Activated naive CD8-positive, alpha-beta T cell (primary cell): ENCODE measurements around the gene NCKAP1.
"Not testable (repeated sequence)": the region's sequence is repeated elsewhere in the genome, so short reads cannot be mapped to it uniquely, and the experiment has no call there.

Experiments used
- H3K27ac Mint-ChIP-seq: one replicate; pipeline ENCODE4 v1.8.0; 2021; ENCODE audit warnings: mixed read lengths
- H3K27me3 Mint-ChIP-seq: one replicate; pipeline ENCODE4 v1.8.0; 2021; ENCODE audit warnings: mixed read lengths
- H3K36me3 Mint-ChIP-seq: one replicate; pipeline ENCODE4 v1.8.0; 2021; ENCODE audit warnings: mixed read lengths
- H3K4me1 Mint-ChIP-seq: one replicate; pipeline ENCODE4 v1.8.0; 2021; ENCODE audit warnings: low read depth, mixed read lengths
- H3K4me3 Mint-ChIP-seq: one replicate; pipeline ENCODE4 v1.8.0; 2021; ENCODE audit warnings: mild to moderate bottlenecking, mixed read lengths
- H3K9me3 Mint-ChIP-seq: one replicate; pipeline ENCODE4 v1.8.0; 2021; ENCODE audit warnings: low read depth, mixed read lengths

Gene NCKAP1

DNA sequence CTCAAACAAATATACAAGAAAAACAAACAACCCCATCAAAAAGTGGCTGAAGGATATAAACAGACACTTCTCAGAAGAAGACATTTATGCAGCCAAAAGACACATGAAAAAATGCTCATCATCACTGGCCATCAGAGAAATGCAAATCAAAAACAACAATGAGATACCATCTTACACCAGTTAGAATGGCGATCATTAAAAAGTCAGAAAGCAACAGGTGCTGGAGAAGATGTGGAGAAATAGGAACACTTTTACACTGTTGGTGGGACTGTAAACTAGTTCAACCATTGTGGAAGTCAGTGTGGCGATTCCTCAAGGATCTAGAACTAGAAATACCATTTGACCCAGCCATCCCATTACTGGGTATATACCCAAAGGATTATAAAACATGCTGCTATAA is 77.4 kb downstream of the NCKAP1 start:
- not testable (repeated sequence) for H3K27ac Mint-ChIP-seq, H3K9me3 Mint-ChIP-seq

GRCh38 chr2:182954789-182955188 is 83.5 kb downstream of the NCKAP1 start:
- H3K27ac Mint-ChIP-seq: no peak overlapping the region

More for the DNA sequence above, 77.4 kb downstream of the NCKAP1 start:
- H3K36me3 Mint-ChIP-seq, H3K4me1 Mint-ChIP-seq, H3K4me3 Mint-ChIP-seq, H3K27me3 Mint-ChIP-seq: not testable (repeated sequence)

GRCh38 chr2:182952741-182953450 is 85.4 kb downstream of the NCKAP1 start:
- Mint-ChIP-seq H3K4me3 (no peak overlapping the region), H3K27ac (no peak overlapping the region), H3K36me3 (no peaks in the 10 kb centered on the region), H3K4me1 (no peaks in the 10 kb centered on the region), H3K27me3 (no peaks in the 10 kb centered on the region), H3K9me3 (no peaks in the 10 kb centered on the region)

More at GRCh38 chr2:182954789-182955188, 83.5 kb downstream of the NCKAP1 start:
- no peaks in the 10 kb centered on the region for H3K9me3 Mint-ChIP-seq
- H3K4me1 Mint-ChIP-seq: no peaks in the 10 kb centered on the region
- no peaks in the 10 kb centered on the region for H3K27me3 Mint-ChIP-seq
- no peak overlapping the region for H3K4me3 Mint-ChIP-seq
- no peaks in the 10 kb centered on the region for H3K36me3 Mint-ChIP-seq

DNA sequence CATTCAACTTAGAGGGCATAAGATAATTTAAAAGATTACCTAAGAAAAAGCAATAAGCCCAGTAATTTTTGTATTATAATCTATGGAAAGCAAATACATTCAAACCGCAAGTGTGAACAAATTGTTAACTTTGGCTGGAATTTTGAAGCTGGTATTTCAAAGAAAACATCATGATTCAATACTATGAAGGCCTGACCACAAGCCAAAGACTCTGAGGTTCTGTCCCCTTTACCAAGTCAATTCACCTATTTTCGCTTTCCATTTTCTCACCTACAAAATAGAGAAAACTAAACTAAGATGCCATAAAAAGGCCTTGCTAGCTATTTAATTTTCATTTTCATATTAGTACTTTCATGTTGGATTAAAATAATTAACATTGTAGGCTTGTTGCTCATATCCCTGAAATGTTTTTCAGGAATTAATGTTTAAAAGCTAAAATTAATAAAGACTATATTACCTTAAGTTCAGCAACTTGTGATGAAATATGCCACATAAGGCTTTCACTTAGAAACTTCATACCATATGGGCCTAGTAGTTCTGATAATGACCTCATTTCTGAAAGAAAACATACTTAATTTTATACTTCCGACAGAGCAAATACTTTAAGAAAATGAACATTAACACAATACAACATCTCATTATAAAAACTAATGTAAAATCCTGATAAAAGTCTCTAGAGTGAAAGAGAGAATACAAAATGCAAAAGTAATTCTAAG is 86.2 kb downstream of the NCKAP1 start:
- Mint-ChIP-seq H3K27me3 (no peaks in the 10 kb centered on the region), H3K4me1 (no peaks in the 10 kb centered on the region), H3K9me3 (no peaks in the 10 kb centered on the region), H3K4me3 (no peak overlapping the region), H3K36me3 (no peaks in the 10 kb centered on the region), H3K27ac (no peak overlapping the region)

- Mint-ChIP-seq H3K4me1 (no peaks in the 10 kb centered on the region), H3K27me3 (no peaks in the 10 kb centered on the region), H3K4me3 (no peak overlapping the region), H3K9me3 (no peaks in the 10 kb centered on the region), H3K27ac (no peak overlapping the region), H3K36me3 (no peaks in the 10 kb centered on the region)
These were observed 87.7 kb downstream of the NCKAP1 start for GRCh38 chr2:182950546-182950945.

DNA sequence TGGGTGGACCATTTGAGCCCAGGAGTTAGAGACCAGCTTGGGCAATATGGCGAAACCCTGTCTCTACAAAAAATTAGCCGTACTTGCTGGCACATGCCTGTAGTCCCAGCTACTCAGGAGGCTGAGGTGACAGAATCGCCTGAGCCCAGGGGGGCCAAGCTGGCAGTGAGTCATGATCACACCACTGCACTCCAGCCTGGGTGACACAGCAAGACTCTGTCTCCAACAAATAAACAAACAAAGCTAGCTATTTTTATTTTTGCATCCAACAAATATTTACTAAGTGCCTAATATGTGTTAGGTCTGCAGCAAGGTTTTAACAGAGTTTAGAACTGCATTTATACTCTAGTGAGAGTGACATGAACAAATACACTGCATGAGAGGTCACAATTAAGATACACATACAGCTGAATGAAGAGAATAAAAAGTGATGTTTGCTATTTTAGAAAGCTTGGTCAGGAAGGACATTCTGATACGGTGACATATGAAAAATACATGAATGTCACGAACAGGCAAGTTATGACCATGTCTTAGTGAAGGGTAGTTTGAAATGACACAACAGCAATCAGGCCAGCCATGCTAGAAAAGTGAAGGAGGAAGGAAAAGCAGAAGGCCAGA is 88.6 kb downstream of the NCKAP1 start:
- H3K4me3 Mint-ChIP-seq: no peak overlapping the region
- H3K27ac Mint-ChIP-seq: no peak overlapping the region
- H3K9me3 Mint-ChIP-seq: no peaks in the 10 kb centered on the region
- no peaks in the 10 kb centered on the region for H3K4me1 Mint-ChIP-seq
- no peaks in the 10 kb centered on the region for H3K36me3 Mint-ChIP-seq
- H3K27me3 Mint-ChIP-seq: no peaks in the 10 kb centered on the region

DNA sequence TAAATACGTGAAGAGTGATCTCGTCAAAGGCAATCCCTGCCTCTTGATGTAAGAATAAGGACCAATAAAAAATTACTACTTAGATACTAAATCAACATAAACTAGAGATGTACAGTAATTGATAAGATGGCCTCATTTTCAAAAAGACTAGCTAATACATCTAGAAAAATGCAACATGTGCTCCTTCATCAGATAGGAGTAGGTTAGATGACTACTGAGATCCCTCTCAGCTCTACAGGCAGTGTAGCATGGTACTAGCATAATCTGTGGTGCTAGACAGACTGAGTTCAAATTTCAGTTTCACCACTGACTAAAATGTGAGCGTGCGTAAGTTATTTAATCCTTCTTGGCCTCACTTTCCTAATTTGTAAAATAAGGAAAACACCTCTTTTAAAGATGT is 89.2 kb downstream of the NCKAP1 start:
- no peaks in the 10 kb centered on the region for H3K4me1 Mint-ChIP-seq
- no peak overlapping the region for H3K4me3 Mint-ChIP-seq
- H3K36me3 Mint-ChIP-seq: no peaks in the 10 kb centered on the region
- no peaks in the 10 kb centered on the region for H3K9me3 Mint-ChIP-seq
- no peaks in the 10 kb centered on the region for H3K27me3 Mint-ChIP-seq
- H3K27ac Mint-ChIP-seq: no peak overlapping the region

- H3K27ac Mint-ChIP-seq: no peak overlapping the region
These were observed 91.3 kb downstream of the NCKAP1 start for GRCh38 chr2:182946958-182947369.

GRCh38 chr2:182943339-182943738 is 94.9 kb downstream of the NCKAP1 start:
- H3K4me3 Mint-ChIP-seq: no peak overlapping the region

More at GRCh38 chr2:182946958-182947369, 91.3 kb downstream of the NCKAP1 start:
- Mint-ChIP-seq H3K4me1 (no peaks in the 10 kb centered on the region), H3K9me3 (no peaks in the 10 kb centered on the region), H3K36me3 (no peaks in the 10 kb centered on the region), H3K4me3 (no peak overlapping the region), H3K27me3 (no peaks in the 10 kb centered on the region)

GRCh38 chr2:182942756-182943155 is 95.5 kb downstream of the NCKAP1 start:
- no peaks in the 10 kb centered on the region for H3K9me3 Mint-ChIP-seq
- H3K27ac Mint-ChIP-seq: no peak overlapping the region
- no peaks in the 10 kb centered on the region for H3K4me1 Mint-ChIP-seq
- H3K36me3 Mint-ChIP-seq: no peaks in the 10 kb centered on the region
- H3K27me3 Mint-ChIP-seq: no peaks in the 10 kb centered on the region
- H3K4me3 Mint-ChIP-seq: no peak overlapping the region

More at GRCh38 chr2:182943339-182943738, 94.9 kb downstream of the NCKAP1 start:
- H3K27ac Mint-ChIP-seq: no peak overlapping the region
- no peaks in the 10 kb centered on the region for H3K4me1 Mint-ChIP-seq
- H3K27me3 Mint-ChIP-seq: no peaks in the 10 kb centered on the region
- no peaks in the 10 kb centered on the region for H3K9me3 Mint-ChIP-seq
- H3K36me3 Mint-ChIP-seq: no peaks in the 10 kb centered on the region

- Mint-ChIP-seq H3K4me1 (no peaks in the 10 kb centered on the region), H3K27ac (no peak overlapping the region), H3K4me3 (no peak overlapping the region), H3K27me3 (no peaks in the 10 kb centered on the region), H3K9me3 (no peaks in the 10 kb centered on the region), H3K36me3 (no peaks in the 10 kb centered on the region)
These were observed 96.3 kb downstream of the NCKAP1 start for GRCh38 chr2:182941919-182942318.

GRCh38 chr2:182941121-182941722 is 97.0 kb downstream of the NCKAP1 start:
- Mint-ChIP-seq H3K27me3 (no peaks in the 10 kb centered on the region), H3K4me3 (no peak overlapping the region), H3K4me1 (no peaks in the 10 kb centered on the region), H3K9me3 (no peaks in the 10 kb centered on the region), H3K36me3 (no peaks in the 10 kb centered on the region), H3K27ac (no peak overlapping the region)

DNA sequence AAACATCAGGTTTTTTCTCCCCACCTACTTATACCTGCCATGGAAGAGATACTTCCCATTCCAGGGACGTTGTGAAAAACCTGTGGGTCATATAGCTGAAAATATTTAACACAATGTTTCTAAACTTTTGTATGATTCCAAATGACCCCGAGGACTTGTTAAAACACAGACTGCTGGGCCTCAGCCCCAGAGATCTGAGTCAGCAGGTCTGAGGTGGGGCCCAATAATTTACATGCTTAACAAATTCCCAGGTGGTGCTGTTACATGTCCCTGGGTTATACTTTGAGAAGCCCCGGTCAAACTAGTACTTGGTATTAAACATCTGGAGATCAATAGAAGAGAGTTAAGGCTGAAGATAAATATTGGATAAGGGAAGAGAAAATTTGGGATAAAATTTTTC is 100.4 kb downstream of the NCKAP1 start:
- no peak overlapping the region for H3K4me3 Mint-ChIP-seq
- H3K9me3 Mint-ChIP-seq: no peaks in the 10 kb centered on the region
- H3K36me3 Mint-ChIP-seq: peaks cover 2% of the 10 kb centered on the region
- H3K4me1 Mint-ChIP-seq: no peaks in the 10 kb centered on the region
- no peak overlapping the region for H3K27ac Mint-ChIP-seq
- no peaks in the 10 kb centered on the region for H3K27me3 Mint-ChIP-seq

- H3K4me3 Mint-ChIP-seq: no peak overlapping the region
- no peaks in the 10 kb centered on the region for H3K27me3 Mint-ChIP-seq
- H3K9me3 Mint-ChIP-seq: no peaks in the 10 kb centered on the region
- no peak overlapping the region for H3K27ac Mint-ChIP-seq
- H3K4me1 Mint-ChIP-seq: no peaks in the 10 kb centered on the region
- H3K36me3 Mint-ChIP-seq: peaks cover 2% of the 10 kb centered on the region
These were observed 104.6 kb downstream of the NCKAP1 start for GRCh38 chr2:182933629-182934028.

- Mint-ChIP-seq H3K9me3 (no peaks in the 10 kb centered on the region), H3K4me1 (no peaks in the 10 kb centered on the region), H3K36me3 (peaks cover 2% of the 10 kb centered on the region), H3K4me3 (no peak overlapping the region), H3K27ac (no peak overlapping the region), H3K27me3 (no peaks in the 10 kb centered on the region)
These were observed 108.3 kb downstream of the NCKAP1 start for GRCh38 chr2:182929972-182930371.
